ENCODE measurements around the gene COG1. TPM values are rescaled to one million over a fixed set of nuclear protein-coding genes. Genes with fewer than 3 reads are reported as not detected.
A peak's percentile ranks its signal among the peaks of the same experiment; 100 is the strongest.

Gene COG1
- total RNA-seq, 1 donor from 2014 or later = 42.2 TPM

GRCh38 chr17:73231395-73231794 lies 38.5 kb downstream of the COG1 start:
- Mint-ChIP-seq H3K27me3 (no peaks in the 10 kb centered on the region), H3K4me3 (peak overlapping the region; percentile 93), H3K9me3 (no peaks in the 10 kb centered on the region), H3K4me1 (peaks cover 60% of the 10 kb centered on the region), H3K36me3 (ENCODE audit: low read depth) (peaks cover 31% of the 10 kb centered on the region), H3K27ac (peak overlapping the region; percentile 97)
- POLR2A ChIA-PET = interaction anchor here (0.6 to 2.7 kb wide), 5 partner anchors 23 to 1510 kb away, joined by 3 to 17 read pairs (median 3); partner anchors contain the start of gene COG1
- TF ChIP-seq CTCF (IDR thresholded peaks at IDR 0.05) = no peak
- DNase-seq (no peak), ATAC-seq (ENCODE audit: low read depth) (no peak)
- intact Hi-C loops (cut with micrococcal nuclease) = no loop called here
- CTCF ChIA-PET = interaction anchor here (1.2 kb wide), 1 partner anchor 22 kb away, joined by 4 read pairs; no protein-coding TSS in a partner anchor

GRCh38 chr17:73231841-73232586 lies 39.2 kb downstream of the COG1 start:
- POLR2A ChIA-PET = interaction anchor here (0.6 to 2.7 kb wide), 9 partner anchors 19 to 1509 kb away, joined by 3 to 17 read pairs (median 3); partner anchors contain the start of genes COG1 and RPL38
- Mint-ChIP-seq H3K36me3 (ENCODE audit: low read depth) (peaks cover 33% of the 10 kb centered on the region), H3K4me1 (peaks cover 54% of the 10 kb centered on the region), H3K9me3 (no peaks in the 10 kb centered on the region), H3K27ac (peak overlapping the region; percentile 97), H3K27me3 (no peaks in the 10 kb centered on the region), H3K4me3 (peak overlapping the region; percentile 93)
- DNase-seq (peak; percentile 97), ATAC-seq (ENCODE audit: low read depth) (peak; percentile 95)
- CTCF ChIA-PET = interaction anchor here (0.7 to 1.5 kb wide), 4 partner anchors 22 to 504 kb away, joined by 3 to 4 read pairs (median 4); no protein-coding TSS in a partner anchor
- intact Hi-C loops (cut with micrococcal nuclease) = loop anchor here (1.0 to 2.0 kb wide), 3 partner anchors 39 to 140 kb away; partner anchors contain the start of genes COG1 and SLC39A11
- TF ChIP-seq CTCF (IDR thresholded peaks at IDR 0.05) = no peak

GRCh38 chr17:73232587-73233373 lies 39.9 kb downstream of the COG1 start:
- Mint-ChIP-seq H3K4me1 (peaks cover 52% of the 10 kb centered on the region), H3K27me3 (no peaks in the 10 kb centered on the region), H3K9me3 (no peaks in the 10 kb centered on the region), H3K4me3 (peak overlapping the region; percentile 93), H3K36me3 (ENCODE audit: low read depth) (peaks cover 39% of the 10 kb centered on the region), H3K27ac (peak overlapping the region; percentile 97)
- TF ChIP-seq CTCF (IDR thresholded peaks at IDR 0.05) = no peak
- ATAC-seq (ENCODE audit: low read depth) (peak; percentile 63), DNase-seq (no peak)
- ChIA-PET POLR2A (interaction anchor here (0.6 to 2.7 kb wide), 7 partner anchors 11 to 971 kb away, joined by 3 to 17 read pairs (median 5); partner anchors contain the start of genes COG1 and RPL38), CTCF (interaction anchor here (0.7 to 1.5 kb wide), 3 partner anchors 22 to 505 kb away, joined by 3 to 4 read pairs (median 4); no protein-coding TSS in a partner anchor)
- intact Hi-C loops (cut with micrococcal nuclease) = loop anchor here (1.0 to 2.0 kb wide), 4 partner anchors 39 to 140 kb away; partner anchors contain the start of genes COG1 and SLC39A11

- no peak for TF ChIP-seq CTCF (IDR thresholded peaks at IDR 0.05)
- DNase-seq = no peak
- Mint-ChIP-seq H3K4me3 (no peak overlapping the region), H3K9me3 (no peaks in the 10 kb centered on the region), H3K4me1 (peaks cover 46% of the 10 kb centered on the region), H3K27me3 (no peaks in the 10 kb centered on the region), H3K36me3 (ENCODE audit: low read depth) (peaks cover 48% of the 10 kb centered on the region), H3K27ac (no peak overlapping the region)
- no peak for ATAC-seq (ENCODE audit: low read depth)
- intact Hi-C loops (cut with micrococcal nuclease) = no loop called here
- ChIA-PET POLR2A (interaction anchor here (0.7 kb wide), 1 partner anchor 9 kb away, joined by 4 read pairs; no protein-coding TSS in a partner anchor), CTCF (interaction anchor here (0.6 to 0.7 kb wide), 2 partner anchors 45 to 509 kb away, joined by 3 read pairs; no protein-coding TSS in a partner anchor)
Measured at GRCh38 chr17:73234736-73235135, 41.9 kb downstream of the COG1 start.

Data from activated B cell treated with CpG ODN at 0.5 μM for 24 hours (primary cell).